Lower leg skin (tissue), 4 donors: ENCODE measurements around the gene UBXN11. TPM values are rescaled to one million over a fixed set of nuclear protein-coding genes. Genes with fewer than 3 reads are reported as not detected.

Experiments
- DNase-seq, 2 donors: peaks; one replicate each; pipeline ENCODE4 v3.0.0-alpha.2; 2019; ENCODE audit warnings: low spot score in 2 of 2
- H3K4me3 ChIP-seq: fragments of 200-600 bp; sonication (generic); 2 replicates; pipeline ENCODE4 v1.5.1; 2017; ENCODE audit warnings: mild to moderate bottlenecking, low read depth; ENCODE audit not compliant: poor library complexity, severe bottlenecking
- CTCF ChIP-seq, 3 donors: fragments of 450-650 bp; IDR thresholded peaks; one replicate each; pipeline ENCODE4 v1.5.1; 2016; ENCODE audit warnings: antibody characterized with exemption in 3 of 3, mild to moderate bottlenecking in 3 of 3, moderate library complexity in 2 of 3
- POLR2A ChIP-seq, 2 donors: fragments of 450-650 bp; IDR thresholded peaks; one replicate each; pipeline ENCODE4 v1.6.1; 2016 to 2017; ENCODE audit warnings: antibody characterized with exemption in 2 of 2, mild to moderate bottlenecking in 1 of 2, moderate library complexity in 1 of 2
- WGBS, 2 donors: methylation state at CpG; one replicate each; pipeline ENCODE4 v1.1.5; 2018; 5-methylcytosine and 5-hydroxymethylcytosine counted together
- intact Hi-C: fragments of 100-400 bp; cut with DNase I; formaldehyde crosslinking; loops from one replicate; pipeline ENCODE4 v1.15.0; 2023; ENCODE audit warnings: low total_unique reads
- total RNA-seq, 4 donors: library from RNA; depleted of rRNA; stranded (reverse); fragments of >200 nt; gene quantifications; one replicate each; pipeline ENCODE4 v1.1.0, GENCODE V29; 2016

The UBXN11 gene
- total RNA-seq, 4 donors from 2014 or later = 5.1 to 9.6 (median 5.8) TPM

DNA sequence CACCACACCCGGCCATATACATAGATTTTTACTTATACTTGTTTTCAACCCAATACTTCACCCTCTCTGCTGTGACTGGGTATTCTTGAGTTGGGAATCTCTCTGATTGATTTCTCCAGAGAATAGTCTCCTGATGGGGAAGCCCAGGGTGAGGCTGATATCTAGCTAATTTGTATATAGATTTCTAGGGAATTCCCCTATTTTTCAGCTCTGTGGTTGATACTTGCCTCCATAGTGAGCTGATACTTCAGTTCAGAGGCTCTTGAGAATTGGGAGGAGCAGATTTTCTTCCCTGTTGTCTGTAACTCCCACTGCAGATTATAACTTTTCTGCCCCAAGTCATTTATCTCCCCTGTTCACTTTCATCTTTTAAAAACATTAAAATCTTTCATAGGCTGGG, 41.0 kb downstream of the UBXN11 start:
- H3K4me3 ChIP-seq = no peak overlapping the region
- no peak for DNase-seq
- intact Hi-C loops = no loop called here
- 95 to 100% methylated on average over 1 of the region's 1 CpG for WGBS, 2 donors
- TF ChIP-seq CTCF (IDR thresholded peaks at IDR 0.05) (no peak), POLR2A (IDR thresholded peaks at IDR 0.05) (no peak)

GRCh38 chr1:26263212-26263611, 43.2 kb downstream of the UBXN11 start:
- 90 to 92% methylated on average over 5 of the region's 5 CpGs for WGBS, 2 donors
- DNase-seq = no peak
- intact Hi-C loops = no loop called here
- TF ChIP-seq CTCF (IDR thresholded peaks at IDR 0.05) (no peak), POLR2A (IDR thresholded peaks at IDR 0.05) (no peak)
- H3K4me3 ChIP-seq = no peak overlapping the region

GRCh38 chr1:26259578-26259977, 46.9 kb downstream of the UBXN11 start:
- intact Hi-C loops = loop anchor here (10.0 kb wide), 1 partner anchor 215 kb away; the partner anchor contains the start of gene SLC30A2
- DNase-seq = no peak
- TF ChIP-seq CTCF (IDR thresholded peaks at IDR 0.05) (no peak), POLR2A (IDR thresholded peaks at IDR 0.05) (no peak)
- WGBS, 2 donors = 87 to 88% methylated on average over 5 of the region's 5 CpGs
- H3K4me3 ChIP-seq = no peak overlapping the region

DNA sequence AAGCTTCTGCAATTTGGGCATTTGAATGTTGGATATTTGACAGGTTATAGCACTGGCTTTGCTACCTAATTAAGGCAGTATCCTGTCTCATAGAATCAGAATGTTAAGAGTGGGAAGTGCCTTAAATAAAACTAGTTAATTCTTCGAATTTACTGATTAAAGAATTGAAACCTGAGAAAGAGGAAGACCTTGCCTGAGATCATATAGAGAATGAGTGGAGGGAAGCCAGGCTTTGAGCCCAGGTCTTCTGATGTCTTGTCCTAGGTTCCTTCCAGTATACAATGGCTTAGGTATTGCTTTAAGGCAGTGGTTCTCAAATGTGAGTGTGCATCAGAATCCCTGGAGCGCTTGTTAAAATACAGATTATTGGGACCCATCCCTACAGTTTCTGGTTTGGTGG, 47.4 kb downstream of the UBXN11 start:
- TF ChIP-seq CTCF (IDR thresholded peaks at IDR 0.05) = no peak
- TF ChIP-seq POLR2A (IDR thresholded peaks at IDR 0.05) = no peak
- intact Hi-C loops = loop anchor here (10.0 kb wide), 1 partner anchor 214 kb away; the partner anchor contains the start of gene SLC30A2
- 85 to 90% methylated on average over 2 of the region's 2 CpGs for WGBS, 2 donors
- no peak for DNase-seq
- no peak overlapping the region for H3K4me3 ChIP-seq

DNA sequence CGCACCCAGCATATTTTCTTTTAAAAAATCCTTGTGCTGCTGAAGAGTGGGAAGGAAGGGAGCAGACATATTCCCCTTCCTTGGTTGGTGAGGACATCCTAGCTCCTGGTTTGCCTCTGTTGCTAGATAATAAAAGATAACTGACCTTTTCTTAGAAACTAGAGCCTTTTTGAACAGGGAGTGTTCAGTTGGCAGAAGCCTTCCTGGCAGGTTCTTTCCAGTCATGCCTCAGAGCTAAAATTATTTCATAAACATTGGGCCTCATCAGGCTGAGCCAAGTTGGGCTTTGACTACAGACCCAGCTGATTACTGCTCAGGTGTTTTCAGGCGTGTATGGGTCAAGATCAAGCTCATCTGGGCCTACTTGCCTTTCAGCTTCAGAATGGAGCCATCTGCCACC, 49.2 kb downstream of the UBXN11 start:
- no peak overlapping the region for H3K4me3 ChIP-seq
- intact Hi-C loops = loop anchor here (10.0 kb wide), 1 partner anchor 212 kb away; the partner anchor contains the start of gene SLC30A2
- DNase-seq = no peak
- 76 to 87% methylated on average over 2 of the region's 2 CpGs for WGBS, 2 donors
- TF ChIP-seq CTCF (IDR thresholded peaks at IDR 0.05) = no peak
- no peak for TF ChIP-seq POLR2A (IDR thresholded peaks at IDR 0.05)

DNA sequence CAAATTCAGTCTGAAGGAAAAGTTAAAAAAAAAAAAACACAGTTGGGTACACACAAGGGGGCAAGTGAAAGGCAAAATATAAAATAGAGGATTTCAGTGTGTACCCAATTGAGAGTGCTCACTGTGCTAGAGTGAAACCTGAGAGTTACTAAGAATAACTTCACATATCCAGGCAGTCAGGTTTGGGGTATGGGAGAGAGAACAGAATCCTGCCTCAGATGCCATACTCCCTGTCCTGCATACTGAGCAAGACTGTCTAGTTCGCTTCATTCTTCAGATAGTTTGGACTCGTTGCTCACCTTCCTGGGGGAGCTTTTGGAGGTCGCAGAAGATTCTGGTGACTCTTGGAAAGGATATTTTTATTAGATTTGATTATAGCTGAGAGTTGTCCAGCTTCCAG, 52.0 kb downstream of the UBXN11 start:
- intact Hi-C loops = loop anchor here (10.0 kb wide), 1 partner anchor 210 kb away; the partner anchor contains the start of gene SLC30A2
- DNase-seq = no peak
- H3K4me3 ChIP-seq = no peak overlapping the region
- 91 to 98% methylated on average over 3 of the region's 3 CpGs for WGBS, 2 donors
- no peak for TF ChIP-seq CTCF (IDR thresholded peaks at IDR 0.05)
- no peak for TF ChIP-seq POLR2A (IDR thresholded peaks at IDR 0.05)
